Tibial artery (tissue), 4 donors: ENCODE measurements around the gene EXOC6.

Experiments used
- DNase-seq, 2 donors: peaks; one replicate each; pipeline ENCODE4 v3.0.0-alpha.2; 2019
- H3K27ac ChIP-seq, 2 donors: fragments of 200-600 bp; sonication (generic) in 1 of 2; 1 replicate in 1 of 2; 2 replicates in 1 of 2; pipeline ENCODE4 v1.5.1; 2018 to 2019; ENCODE audit warnings: mild to moderate bottlenecking in 1 of 2
- H3K27me3 ChIP-seq, 2 donors: fragments of 200-600 bp; sonication (generic) in 1 of 2; one replicate each; pipeline versions ENCODE4 v1.5.1 to v1.6.0; 2016 to 2019
- H3K36me3 ChIP-seq, 3 donors: fragments of 200-600 bp; sonication (generic) in 2 of 3; one replicate each; pipeline ENCODE4 v1.5.1; 2016 to 2019; ENCODE audit warnings: mild to moderate bottlenecking in 2 of 3
- H3K4me1 ChIP-seq, 4 donors: fragments of 200-600 bp; sonication (generic) in 2 of 4; 1 replicate in 3 of 4; 2 replicates in 1 of 4; pipeline ENCODE4 v1.5.1; 2016 to 2019
- H3K4me3 ChIP-seq, 2 donors: fragments of 200-600 bp; sonication (generic) in 1 of 2; 1 replicate in 1 of 2; 2 replicates in 1 of 2; pipeline ENCODE4 v1.5.1; 2018 to 2019; ENCODE audit warnings: mild to moderate bottlenecking in 2 of 2
- H3K9me3 ChIP-seq, 3 donors: fragments of 200-600 bp; sonication (generic) in 1 of 3; one replicate each; pipeline ENCODE4 v1.5.1; 2016 to 2019
- intact Hi-C: fragments of 100-400 bp; cut with DNase I; formaldehyde crosslinking; loops from one replicate; pipeline ENCODE4 v1.15.0; 2023; ENCODE audit warnings: low total_unique reads
- TF ChIP-seq, protein P1 (sequence below), 2 experiments: fragments of 200-600 bp in 1 of 2; fragments of 450-650 bp in 1 of 2; IDR thresholded peaks; one replicate each; pipeline ENCODE4 v1.5.1; 2017 to 2019; ENCODE audit warnings: antibody characterized with exemption in 2 of 2, mild to moderate bottlenecking in 1 of 2, moderate library complexity in 1 of 2

EXOC6 gene

DNA sequence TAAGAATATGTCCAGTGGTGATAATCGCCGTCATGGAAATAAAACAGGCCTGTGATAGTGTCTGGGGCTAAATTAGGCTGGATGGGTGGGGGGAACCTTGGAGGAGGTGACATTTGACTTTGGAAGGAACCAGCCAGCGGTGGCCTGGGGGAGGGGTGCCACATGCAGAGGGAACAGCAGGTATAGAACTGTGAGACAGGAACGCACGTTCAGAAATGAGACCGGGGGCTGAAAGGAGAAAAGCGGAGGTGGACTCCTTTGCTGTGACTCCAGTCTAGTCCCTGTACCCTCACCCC lies 222.8 kb downstream of the EXOC6 start:
- H3K4me1 ChIP-seq = peaks cover 0 to 55% (median 50%) of the 10 kb centered on the region in 4 donors
- intact Hi-C loops = no loop called here

DNA sequence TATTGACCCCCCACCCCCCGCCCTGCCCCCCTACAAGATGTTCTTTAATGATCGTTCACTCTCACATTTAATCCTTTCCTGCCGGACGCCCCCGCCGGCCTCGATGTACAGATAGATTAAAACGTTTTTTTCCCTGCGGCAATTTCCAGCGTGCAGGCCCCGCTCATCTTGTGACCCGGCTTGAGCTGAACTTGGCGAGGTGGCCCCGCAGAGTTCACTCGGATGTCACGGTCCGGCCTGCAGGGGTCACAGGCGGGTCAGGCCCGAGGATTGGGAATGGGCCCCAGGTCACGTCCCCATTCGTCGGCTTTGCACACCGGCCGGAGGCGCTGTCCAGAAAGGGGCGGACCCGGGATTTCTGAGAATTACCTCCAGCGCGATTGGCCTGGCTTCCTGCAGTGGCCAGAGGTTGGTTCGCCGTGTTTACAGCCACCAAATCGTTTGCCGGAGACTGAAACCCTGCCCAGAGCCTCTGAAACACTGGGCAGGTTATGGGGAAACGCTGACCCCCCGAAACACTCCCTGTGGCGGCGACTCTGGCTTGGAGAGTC lies 223.4 kb downstream of the EXOC6 start:
- Histone ChIP-seq H3K9me3 (no peaks in the 10 kb centered on the region), H3K36me3 (no peaks in the 10 kb centered on the region), H3K27ac (no peak overlapping the region), H3K4me1 (peaks cover 0 to 53% (median 49%) of the 10 kb centered on the region in 4 donors), H3K27me3 (peaks cover 0 to 88% of the 10 kb centered on the region in 2 donors), H3K4me3 (peak overlapping the region; percentile 37 to 55)
- TF ChIP-seq, protein P1, sequence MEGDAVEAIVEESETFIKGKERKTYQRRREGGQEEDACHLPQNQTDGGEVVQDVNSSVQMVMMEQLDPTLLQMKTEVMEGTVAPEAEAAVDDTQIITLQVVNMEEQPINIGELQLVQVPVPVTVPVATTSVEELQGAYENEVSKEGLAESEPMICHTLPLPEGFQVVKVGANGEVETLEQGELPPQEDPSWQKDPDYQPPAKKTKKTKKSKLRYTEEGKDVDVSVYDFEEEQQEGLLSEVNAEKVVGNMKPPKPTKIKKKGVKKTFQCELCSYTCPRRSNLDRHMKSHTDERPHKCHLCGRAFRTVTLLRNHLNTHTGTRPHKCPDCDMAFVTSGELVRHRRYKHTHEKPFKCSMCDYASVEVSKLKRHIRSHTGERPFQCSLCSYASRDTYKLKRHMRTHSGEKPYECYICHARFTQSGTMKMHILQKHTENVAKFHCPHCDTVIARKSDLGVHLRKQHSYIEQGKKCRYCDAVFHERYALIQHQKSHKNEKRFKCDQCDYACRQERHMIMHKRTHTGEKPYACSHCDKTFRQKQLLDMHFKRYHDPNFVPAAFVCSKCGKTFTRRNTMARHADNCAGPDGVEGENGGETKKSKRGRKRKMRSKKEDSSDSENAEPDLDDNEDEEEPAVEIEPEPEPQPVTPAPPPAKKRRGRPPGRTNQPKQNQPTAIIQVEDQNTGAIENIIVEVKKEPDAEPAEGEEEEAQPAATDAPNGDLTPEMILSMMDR (IDR thresholded peaks at IDR 0.05) = no peak
- intact Hi-C loops = no loop called here
- no peak for DNase-seq

More for the DNA sequence above, 222.8 kb downstream of the EXOC6 start:
- DNase-seq = no peak
- H3K36me3 ChIP-seq = no peaks in the 10 kb centered on the region
- H3K27ac ChIP-seq = no peak overlapping the region
- H3K27me3 ChIP-seq = peaks cover 0 to 94% of the 10 kb centered on the region in 2 donors
- H3K9me3 ChIP-seq = no peaks in the 10 kb centered on the region
- H3K4me3 ChIP-seq = no peak overlapping the region
- TF ChIP-seq, protein P1 (IDR thresholded peaks at IDR 0.05) = no peak

DNA sequence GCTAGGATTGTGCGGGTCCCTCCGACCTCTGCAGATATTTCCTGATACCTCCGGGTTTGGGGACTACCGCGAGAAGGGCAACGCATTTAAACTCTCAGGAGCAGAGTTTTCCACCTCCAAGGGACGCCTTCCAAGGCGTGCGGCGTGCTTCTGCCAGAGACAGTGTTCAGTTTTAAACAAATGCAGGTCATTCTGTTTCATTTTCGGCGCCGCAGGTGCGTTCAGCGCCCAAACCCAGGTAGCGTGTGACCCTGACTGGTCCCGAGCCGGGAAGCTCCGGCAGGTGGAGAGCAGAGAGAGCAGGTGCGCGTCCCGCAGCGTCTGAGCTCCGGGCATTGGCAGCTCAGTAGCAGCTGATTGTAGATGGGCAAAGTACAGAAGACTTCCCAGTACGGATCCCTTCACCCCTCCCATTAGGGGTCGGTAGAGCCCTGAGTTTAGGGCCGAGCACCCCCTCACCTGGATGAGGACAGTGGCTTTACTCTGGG lies 223.9 kb downstream of the EXOC6 start:
- no peaks in the 10 kb centered on the region for H3K36me3 ChIP-seq
- intact Hi-C loops = no loop called here
- peaks cover 0 to 53% (median 49%) of the 10 kb centered on the region in 4 donors for H3K4me1 ChIP-seq
- DNase-seq = no peak
- no peak overlapping the region for H3K27ac ChIP-seq
- TF ChIP-seq, protein P1 (IDR thresholded peaks at IDR 0.05) = no peak
- H3K9me3 ChIP-seq = no peaks in the 10 kb centered on the region
- H3K27me3 ChIP-seq = peaks cover 0 to 83% of the 10 kb centered on the region in 2 donors
- peak overlapping the region; percentile 37 to 55 for H3K4me3 ChIP-seq

DNA sequence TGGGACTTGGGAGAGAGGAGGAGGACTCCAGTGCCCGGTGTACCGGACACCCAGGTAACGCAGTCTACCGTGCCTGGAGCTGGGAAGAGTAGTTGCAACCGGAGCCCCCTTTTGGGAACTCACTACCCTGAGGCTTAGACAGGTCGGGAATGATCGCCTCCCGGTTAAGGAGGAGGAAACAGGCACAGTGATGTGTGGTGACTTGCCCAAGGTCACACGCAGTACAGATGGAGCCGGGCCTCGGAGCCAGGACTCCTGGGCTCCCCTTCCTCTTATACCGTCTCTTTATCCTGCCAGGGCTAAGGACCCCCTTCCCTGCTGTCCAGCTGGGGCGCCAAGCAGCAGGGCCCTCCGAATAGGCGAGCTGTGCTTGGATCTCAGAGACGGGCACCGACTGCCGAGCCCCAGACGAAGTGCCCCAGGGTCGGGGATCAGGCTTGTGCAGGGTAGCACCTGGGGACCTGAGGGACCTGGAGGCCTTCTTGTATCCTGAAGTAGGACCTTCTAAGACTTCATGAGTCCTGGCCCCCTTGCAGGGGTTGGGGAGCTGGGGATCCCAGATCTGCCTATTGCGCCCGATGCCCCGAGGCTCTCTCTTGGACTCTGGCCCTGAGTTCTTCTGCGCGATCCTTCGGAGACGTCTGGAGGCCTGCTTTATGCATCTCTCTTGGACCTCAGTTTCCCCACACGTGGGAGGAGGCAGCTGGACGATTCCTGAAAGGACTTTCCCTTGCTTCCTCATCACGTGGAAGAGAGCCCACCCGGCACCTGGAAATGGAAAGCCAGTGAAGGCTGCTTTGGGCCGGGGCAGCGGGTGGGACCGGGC lies 224.6 kb downstream of the EXOC6 start:
- intact Hi-C loops = no loop called here
- Histone ChIP-seq H3K27ac (no peak overlapping the region), H3K27me3 (peaks cover 0 to 76% of the 10 kb centered on the region in 2 donors), H3K36me3 (no peaks in the 10 kb centered on the region), H3K4me3 (peak overlapping the region; percentile 37 to 55), H3K9me3 (no peaks in the 10 kb centered on the region), H3K4me1 (peaks cover 0 to 51% (median 49%) of the 10 kb centered on the region in 4 donors)
- no peak for DNase-seq
- TF ChIP-seq, protein P1 (IDR thresholded peaks at IDR 0.05) = no peak

DNA sequence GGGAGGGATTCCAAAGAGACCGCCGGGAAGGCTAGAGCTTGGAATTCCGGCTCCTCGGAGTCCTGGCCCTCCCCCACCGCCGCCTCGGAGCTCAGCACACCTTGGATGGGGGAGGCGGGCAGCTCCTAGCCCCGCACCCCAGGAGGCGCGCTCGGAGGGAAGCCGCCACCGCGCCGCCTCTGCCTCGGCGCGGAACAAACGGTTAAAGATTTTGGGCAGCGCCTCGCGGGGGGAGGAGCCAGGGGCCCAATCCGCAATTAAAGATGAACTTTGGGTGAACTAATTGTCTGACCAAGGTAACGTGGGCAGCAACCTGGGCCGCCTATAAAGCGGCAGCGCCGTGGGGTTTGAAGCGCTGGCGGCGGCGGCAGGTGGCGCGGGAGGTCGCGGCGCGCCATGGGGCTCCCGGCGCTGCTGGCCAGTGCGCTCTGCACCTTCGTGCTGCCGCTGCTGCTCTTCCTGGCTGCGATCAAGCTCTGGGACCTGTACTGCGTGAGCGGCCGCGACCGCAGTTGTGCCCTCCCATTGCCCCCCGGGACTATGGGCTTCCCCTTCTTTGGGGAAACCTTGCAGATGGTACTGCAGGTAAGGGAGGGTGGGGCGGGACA lies 225.3 kb downstream of the EXOC6 start, which contains the start of gene CYP26A1:
CYP26A1 (plus strand) TSS at position 355 of the 608 bp plus-strand sequence; CDS start at position 397, 42 bp downstream.
- Histone ChIP-seq H3K4me1 (peaks cover 0 to 44% (median 42%) of the 10 kb centered on the region in 4 donors), H3K4me3 (peak within 1 kb of the TSS; percentile 36 to 55), H3K36me3 (no peaks in the 10 kb centered on the region), H3K27me3 (peaks cover 0 to 69% of the 10 kb centered on the region in 2 donors), H3K27ac (no peak within 1 kb of the TSS), H3K9me3 (no peaks in the 10 kb centered on the region)
- DNase-seq = no peak
- TF ChIP-seq, protein P1 (IDR thresholded peaks at IDR 0.05) = no peak
- intact Hi-C loops = no loop called here
